ENCODE results near the gene ZPBP2. TPM values are rescaled to one million over a fixed set of nuclear protein-coding genes. Genes with fewer than 3 reads are reported as not detected.

ZPBP2 gene
- total RNA-seq, 1 experiment from 2014 or later, result not detected

DNA sequence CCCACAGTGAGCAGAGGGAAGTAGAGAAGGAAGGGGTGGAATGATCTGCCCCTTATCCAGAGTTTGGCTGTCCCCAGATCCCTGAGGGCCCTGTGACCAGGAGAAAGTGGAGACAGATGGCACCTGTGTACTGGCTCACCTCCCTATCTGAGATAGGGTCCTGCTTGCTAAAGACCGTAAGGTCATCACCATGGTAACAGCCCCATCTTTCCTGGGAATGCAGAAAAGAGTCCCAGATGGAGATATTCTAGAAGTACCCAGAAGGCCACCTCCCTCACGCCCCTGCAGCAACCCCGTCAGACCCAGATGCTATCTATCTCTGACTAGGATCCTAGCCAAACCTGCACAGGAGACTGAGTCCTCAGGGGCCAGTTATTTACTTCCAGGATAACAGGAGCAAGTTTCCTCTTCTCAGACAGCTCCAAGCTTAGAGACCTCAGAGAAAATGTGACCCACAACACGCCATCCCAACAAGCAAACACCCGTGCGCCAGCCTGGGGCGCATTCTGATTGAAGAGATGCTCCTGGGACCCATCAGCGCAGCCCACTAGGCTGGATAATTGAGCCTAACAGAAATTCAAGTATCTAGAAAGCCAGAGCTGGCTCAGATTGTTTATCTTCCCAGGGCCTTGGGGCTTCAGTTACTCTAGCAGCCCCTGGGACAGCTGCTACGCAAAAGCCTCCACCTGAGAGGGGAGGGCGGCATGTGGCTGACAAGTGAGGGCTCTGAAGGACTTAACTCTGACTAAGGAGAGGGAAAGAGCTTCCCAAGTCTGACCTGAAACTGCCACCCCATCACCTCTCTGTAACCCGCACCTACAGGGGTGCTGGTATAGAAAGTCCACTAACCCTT, 57.5 kb downstream of the ZPBP2 start:
- Histone ChIP-seq H3K4me1 (replicated peaks) (peaks cover 38% of the 10 kb centered on the region), H3K27ac (no peak overlapping the region), H3K36me3 (peaks cover 28% of the 10 kb centered on the region), H3K4me3 (no peak overlapping the region), H3K27me3 (replicated peaks) (no peaks in the 10 kb centered on the region), H3K9me3 (replicated peaks) (no peaks in the 10 kb centered on the region)
- DNase-seq (ENCODE audit: low read depth in 1 of 2, low spot score in 2 of 2), result no peak

DNA sequence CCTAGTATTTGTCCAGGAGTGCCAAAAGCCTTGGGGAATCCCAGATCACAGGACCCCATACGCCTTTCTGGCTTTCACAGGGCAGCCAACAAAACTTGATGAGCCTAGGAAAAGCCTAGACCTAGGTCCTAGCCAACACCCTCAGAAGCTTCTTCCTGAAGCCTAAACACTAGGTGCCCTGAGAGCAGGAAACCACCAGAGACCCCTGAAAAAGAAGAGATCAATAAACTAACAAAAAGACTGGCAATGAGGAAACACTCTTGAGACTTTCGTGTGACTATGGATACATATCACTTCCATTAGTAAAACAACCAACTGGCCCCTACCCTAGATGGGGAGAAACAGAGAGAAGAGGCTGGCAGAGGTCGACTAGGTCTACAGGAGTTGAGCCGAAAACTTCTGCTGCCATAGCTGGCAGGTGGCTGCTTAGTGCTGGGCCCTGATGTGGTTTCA, 58.2 kb downstream of the ZPBP2 start:
- H3K9me3 ChIP-seq (replicated peaks), result no peaks in the 10 kb centered on the region
- no peaks in the 10 kb centered on the region for H3K27me3 ChIP-seq (replicated peaks)
- peak overlapping the region; percentile 53; the same call in 1 of the 2 replicates for H3K4me3 ChIP-seq
- H3K4me1 ChIP-seq (replicated peaks), result peaks cover 38% of the 10 kb centered on the region
- H3K36me3 ChIP-seq, result peaks cover 28% of the 10 kb centered on the region
- no peak for DNase-seq (ENCODE audit: low read depth in 1 of 2, low spot score in 2 of 2)
- H3K27ac ChIP-seq, result no peak overlapping the region

DNA sequence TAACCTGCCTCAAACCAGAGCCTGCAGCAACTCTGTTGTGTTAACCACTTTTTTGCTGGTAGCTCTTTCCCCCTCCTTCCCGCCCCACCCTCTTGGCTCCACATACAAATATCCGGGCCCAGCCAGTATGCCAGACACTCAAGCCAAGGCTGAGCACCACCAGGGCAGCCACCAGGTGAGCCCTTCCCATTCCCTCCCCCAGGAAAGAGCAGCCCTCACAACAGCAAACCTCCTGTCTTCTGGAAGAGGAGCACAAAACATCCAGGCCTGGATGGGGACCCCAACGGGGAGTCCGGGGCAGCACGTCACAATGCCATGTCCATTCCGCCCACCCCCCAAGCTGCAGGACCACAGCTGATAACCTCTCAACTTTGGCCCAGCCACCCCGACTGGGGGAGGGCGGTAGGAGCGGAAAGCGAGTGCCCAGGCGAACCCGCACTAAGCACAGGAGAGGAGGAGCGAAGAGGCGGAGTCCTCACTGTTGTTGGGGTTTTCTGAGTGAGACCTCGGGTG, 58.6 kb downstream of the ZPBP2 start:
- peak in 1 of 2 experiments; percentile 22 for DNase-seq (ENCODE audit: low read depth in 1 of 2, low spot score in 2 of 2)
- Histone ChIP-seq H3K4me3 (peak overlapping the region; percentile 53), H3K4me1 (replicated peaks) (peaks cover 38% of the 10 kb centered on the region), H3K36me3 (peaks cover 27% of the 10 kb centered on the region), H3K9me3 (replicated peaks) (no peaks in the 10 kb centered on the region), H3K27ac (no peak overlapping the region), H3K27me3 (replicated peaks) (no peaks in the 10 kb centered on the region)

Other genes starting within 250 kb of the ZPBP2 start
- not detected in 2 replicates for gene PPP1R1B, start 241.2 kb upstream of the ZPBP2 start, total RNA-seq (2014; rRNA removed; shearing (Covaris generic))
- 27.8 and 46.6 TPM in 2 replicates for gene STARD3, start 231.1 kb upstream of the ZPBP2 start, total RNA-seq (2014; rRNA removed; shearing (Covaris generic))
- gene TCAP, start 202.9 kb upstream of the ZPBP2 start, total RNA-seq (2014; rRNA removed; shearing (Covaris generic)), result 0.11 TPM in 1 of 2 replicates, not detected in the other
- gene PNMT, start 199.7 kb upstream of the ZPBP2 start, total RNA-seq (2014; rRNA removed; shearing (Covaris generic)), result not detected in 2 replicates
- 8.4 and 10.1 TPM in 2 replicates for gene PGAP3, start 180.1 kb upstream of the ZPBP2 start, total RNA-seq (2014; rRNA removed; shearing (Covaris generic))
- 16.7 and 26.8 TPM in 2 replicates for gene ERBB2, start 168.1 kb upstream of the ZPBP2 start, total RNA-seq (2014; rRNA removed; shearing (Covaris generic))
- 53.3 and 99.4 TPM in 2 replicates for gene MIEN1, start 137.7 kb upstream of the ZPBP2 start, total RNA-seq (2014; rRNA removed; shearing (Covaris generic))
- gene GRB7, start 130.3 kb upstream of the ZPBP2 start, total RNA-seq (2014; rRNA removed; shearing (Covaris generic)), result not detected in 2 replicates
- under 0.01 TPM in 1 of 2 replicates, not detected in the other for gene IKZF3, start 3.9 kb upstream of the ZPBP2 start, total RNA-seq (2014; rRNA removed; shearing (Covaris generic))
- 0.85 and 2.2 TPM in 2 replicates for gene GSDMB, start 50.4 kb downstream of the ZPBP2 start, total RNA-seq (2014; rRNA removed; shearing (Covaris generic))
- 36.0 and 39.1 TPM in 2 replicates for gene ORMDL3, start 59.4 kb downstream of the ZPBP2 start, total RNA-seq (2014; rRNA removed; shearing (Covaris generic))
- gene LRRC3C, start 59.5 kb downstream of the ZPBP2 start, total RNA-seq (2014; rRNA removed; shearing (Covaris generic)), result not detected in 2 replicates
- not detected in 2 replicates for gene GSDMA, start 94.8 kb downstream of the ZPBP2 start, total RNA-seq (2014; rRNA removed; shearing (Covaris generic))
- 98.3 and 167 TPM in 2 replicates for gene PSMD3, start 112.6 kb downstream of the ZPBP2 start, total RNA-seq (2014; rRNA removed; shearing (Covaris generic))
- gene CSF3, start 147.2 kb downstream of the ZPBP2 start, total RNA-seq (2014; rRNA removed; shearing (Covaris generic)), result not detected in 2 replicates
- gene MED24, start 186.2 kb downstream of the ZPBP2 start, total RNA-seq (2014; rRNA removed; shearing (Covaris generic)), result 40.1 and 46.3 TPM in 2 replicates
- 14.0 and 14.4 TPM in 2 replicates for gene THRA, start 194.8 kb downstream of the ZPBP2 start, total RNA-seq (2014; rRNA removed; shearing (Covaris generic))
- gene NR1D1, start 232.4 kb downstream of the ZPBP2 start, total RNA-seq (2014; rRNA removed; shearing (Covaris generic)), result 1.0 and 1.8 TPM in 2 replicates